Brain microvascular endothelial cell (primary cell): ENCODE results near the gene HECTD4.

ENCODE experiments used
- DNase-seq: peaks from one replicate; pipeline ENCODE4 v3.0.0-alpha.2; 2020
- H3K27ac ChIP-seq: fragments of 250-450 bp; sonication (Bioruptor Pico); 2 replicates; pipeline ENCODE4 v1.5.1; 2020; ENCODE audit warnings: mild to moderate bottlenecking, moderate library complexity
- H3K27me3 ChIP-seq: fragments of 250-450 bp; sonication (Bioruptor Pico); replicated peaks from 2 replicates; pipeline ENCODE4 v1.5.1; 2020; ENCODE audit warnings: mild to moderate bottlenecking
- H3K36me3 ChIP-seq: fragments of 250-450 bp; sonication (Bioruptor Pico); replicated peaks from 2 replicates; pipeline ENCODE4 v1.5.1; 2020; ENCODE audit warnings: mild to moderate bottlenecking
- H3K4me3 ChIP-seq: 2 replicates; pipeline ENCODE4 v1.5.1; 2011; ENCODE audit warnings: low read depth, mild to moderate bottlenecking, control low read depth, low read length, moderate library complexity
- in situ Hi-C: cut with HindIII; loops from 2 replicates; pipeline ENCODE4 v1.10.0; 2017; ENCODE audit warnings: low sequenced_read_pairs, low pct_ligation_motif_present
- TF ChIP-seq, protein P1 (sequence below): IDR thresholded peaks from 2 replicates; pipeline ENCODE4 v1.5.1; 2011; ENCODE audit warnings: low read depth, mild to moderate bottlenecking, moderate library complexity, low read length, control low read depth, inconsistent platforms; ENCODE audit errors: missing control alignments

The HECTD4 gene

DNA sequence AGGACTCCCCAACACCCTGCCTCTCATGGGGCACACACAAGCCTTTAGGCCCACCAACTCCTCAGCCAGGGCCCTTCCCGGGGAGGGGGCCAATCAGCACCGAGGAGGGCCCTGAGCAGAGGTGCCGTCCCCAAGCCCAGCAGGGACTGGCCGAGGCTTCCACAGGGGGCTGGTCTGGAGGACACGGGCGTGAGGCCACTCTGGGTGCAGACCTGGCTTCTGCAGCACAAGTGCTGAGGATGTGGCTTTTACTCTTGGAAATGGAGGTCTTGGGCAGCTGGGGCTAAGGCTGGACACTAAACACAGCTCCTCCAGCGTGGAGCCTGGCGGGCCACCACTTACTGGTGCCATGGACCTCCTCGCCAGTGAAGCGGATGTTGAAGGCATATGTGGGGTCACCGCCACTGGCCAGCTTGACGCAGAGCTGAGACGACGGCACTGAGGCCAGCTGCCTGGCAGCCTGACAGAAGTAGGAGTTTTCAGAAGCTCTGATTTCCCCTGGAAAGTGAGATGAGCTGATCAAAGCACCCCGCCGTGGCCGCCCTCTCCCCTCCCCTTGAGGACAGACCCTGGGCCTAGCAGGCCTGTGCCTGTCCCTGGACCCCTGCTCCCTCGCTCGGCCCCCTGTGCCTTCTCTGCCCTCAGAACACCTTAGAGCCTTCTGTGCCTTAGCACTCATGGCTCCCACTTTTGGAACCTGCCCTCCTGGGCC is 212.9 kb downstream of the HECTD4 start:
- Histone ChIP-seq H3K27me3 (no peaks in the 10 kb centered on the region), H3K27ac (no peak overlapping the region), H3K36me3 (peaks cover 10% of the 10 kb centered on the region), H3K4me3 (no peak overlapping the region)
- in situ Hi-C loops, result no loop called here
- TF ChIP-seq, protein P1, sequence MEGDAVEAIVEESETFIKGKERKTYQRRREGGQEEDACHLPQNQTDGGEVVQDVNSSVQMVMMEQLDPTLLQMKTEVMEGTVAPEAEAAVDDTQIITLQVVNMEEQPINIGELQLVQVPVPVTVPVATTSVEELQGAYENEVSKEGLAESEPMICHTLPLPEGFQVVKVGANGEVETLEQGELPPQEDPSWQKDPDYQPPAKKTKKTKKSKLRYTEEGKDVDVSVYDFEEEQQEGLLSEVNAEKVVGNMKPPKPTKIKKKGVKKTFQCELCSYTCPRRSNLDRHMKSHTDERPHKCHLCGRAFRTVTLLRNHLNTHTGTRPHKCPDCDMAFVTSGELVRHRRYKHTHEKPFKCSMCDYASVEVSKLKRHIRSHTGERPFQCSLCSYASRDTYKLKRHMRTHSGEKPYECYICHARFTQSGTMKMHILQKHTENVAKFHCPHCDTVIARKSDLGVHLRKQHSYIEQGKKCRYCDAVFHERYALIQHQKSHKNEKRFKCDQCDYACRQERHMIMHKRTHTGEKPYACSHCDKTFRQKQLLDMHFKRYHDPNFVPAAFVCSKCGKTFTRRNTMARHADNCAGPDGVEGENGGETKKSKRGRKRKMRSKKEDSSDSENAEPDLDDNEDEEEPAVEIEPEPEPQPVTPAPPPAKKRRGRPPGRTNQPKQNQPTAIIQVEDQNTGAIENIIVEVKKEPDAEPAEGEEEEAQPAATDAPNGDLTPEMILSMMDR, result no peak
- DNase-seq, result no peak

DNA sequence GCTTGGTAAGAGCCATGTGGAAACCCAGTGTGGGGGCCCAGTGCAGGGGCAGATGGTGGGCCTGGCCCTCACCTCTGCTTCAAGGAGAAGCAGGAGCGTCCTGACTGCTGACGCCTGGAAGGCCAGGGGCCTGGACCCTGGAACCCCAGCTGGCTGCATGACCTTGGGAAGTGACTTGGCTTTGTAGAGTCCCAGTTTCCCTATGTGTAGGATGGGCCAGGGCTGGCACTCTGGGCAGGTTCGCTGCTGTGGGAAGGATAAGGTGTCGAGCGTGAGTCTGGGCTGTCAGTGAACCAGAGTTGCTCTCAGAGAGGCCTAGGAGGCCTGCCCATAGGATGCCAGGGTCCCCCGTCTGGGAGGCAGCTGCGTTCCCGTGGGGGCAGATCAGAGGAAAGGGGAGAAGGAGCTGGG is 213.7 kb downstream of the HECTD4 start:
- Histone ChIP-seq H3K36me3 (peaks cover 10% of the 10 kb centered on the region), H3K27me3 (no peaks in the 10 kb centered on the region), H3K4me3 (no peak overlapping the region), H3K27ac (no peak overlapping the region)
- in situ Hi-C loops, result no loop called here
- DNase-seq, result no peak
- TF ChIP-seq, protein P1, result no peak

DNA sequence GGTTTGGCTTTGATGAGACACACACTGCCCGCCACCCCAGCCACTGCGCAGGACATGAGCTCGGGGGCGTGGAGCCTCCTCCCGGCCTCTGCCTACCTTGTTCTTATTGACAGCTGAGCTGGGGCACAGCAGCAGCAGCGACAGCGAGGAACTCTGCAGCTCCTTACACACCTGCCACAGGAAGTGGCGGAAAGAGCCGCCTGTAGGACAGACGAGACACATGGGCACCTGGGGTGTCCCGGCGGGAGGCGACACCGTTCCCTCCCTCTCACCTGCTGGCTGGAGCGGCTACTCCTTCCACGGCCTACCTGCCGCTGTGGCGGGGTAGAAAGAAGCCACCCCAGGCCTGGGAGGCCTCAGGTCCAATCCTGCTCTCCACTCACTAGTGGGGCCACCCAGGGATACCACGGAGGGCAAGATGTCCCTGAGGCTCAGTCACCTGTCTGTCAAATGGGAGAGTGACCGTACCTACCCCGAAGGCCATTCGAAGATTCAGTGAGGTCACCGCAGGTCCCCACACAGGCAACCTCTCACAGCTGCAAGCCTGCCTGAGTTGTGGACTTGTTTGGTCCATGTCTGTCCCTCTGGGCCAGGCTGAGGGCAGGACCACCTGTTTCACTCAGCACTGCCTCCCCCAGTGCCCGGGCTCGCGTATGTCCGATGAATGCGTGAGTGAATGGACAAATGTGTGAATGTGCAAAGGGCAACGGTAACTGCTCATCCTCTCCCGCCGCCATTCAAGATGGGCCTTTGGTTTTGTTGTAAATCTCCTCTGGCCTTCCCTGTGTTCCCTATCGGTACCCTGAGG is 214.3 kb downstream of the HECTD4 start:
- no peak overlapping the region for H3K4me3 ChIP-seq
- H3K27me3 ChIP-seq, result no peaks in the 10 kb centered on the region
- no peak overlapping the region for H3K27ac ChIP-seq
- TF ChIP-seq, protein P1, result no peak
- DNase-seq, result no peak
- in situ Hi-C loops, result no loop called here
- H3K36me3 ChIP-seq, result peaks cover 10% of the 10 kb centered on the region

DNA sequence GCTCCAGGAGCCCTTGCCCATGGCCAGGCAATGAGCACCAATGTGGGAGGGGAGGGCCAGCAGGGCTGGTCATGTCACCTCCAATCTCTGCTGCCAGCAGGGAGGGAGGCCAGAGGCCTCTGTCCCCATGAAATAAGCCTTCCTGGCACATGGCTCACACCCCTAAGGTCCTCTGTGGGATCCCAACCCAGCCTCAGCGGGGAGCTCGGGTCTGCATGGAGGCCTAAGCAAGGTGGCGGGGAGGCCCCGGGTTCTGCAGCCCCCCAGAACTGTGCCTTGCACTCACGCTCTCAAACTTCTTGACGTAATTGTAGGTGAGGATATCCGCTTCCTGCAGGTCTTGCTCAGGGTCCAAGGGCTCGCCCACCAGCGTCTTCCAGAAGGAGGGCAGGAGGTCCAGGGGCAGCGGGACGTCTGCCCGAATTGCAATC is 215.2 kb downstream of the HECTD4 start:
- H3K27ac ChIP-seq, result no peak overlapping the region
- no peaks in the 10 kb centered on the region for H3K27me3 ChIP-seq
- H3K36me3 ChIP-seq, result peaks cover 6% of the 10 kb centered on the region
- TF ChIP-seq, protein P1, result no peak
- in situ Hi-C loops, result no loop called here
- DNase-seq, result no peak
- no peak overlapping the region for H3K4me3 ChIP-seq

DNA sequence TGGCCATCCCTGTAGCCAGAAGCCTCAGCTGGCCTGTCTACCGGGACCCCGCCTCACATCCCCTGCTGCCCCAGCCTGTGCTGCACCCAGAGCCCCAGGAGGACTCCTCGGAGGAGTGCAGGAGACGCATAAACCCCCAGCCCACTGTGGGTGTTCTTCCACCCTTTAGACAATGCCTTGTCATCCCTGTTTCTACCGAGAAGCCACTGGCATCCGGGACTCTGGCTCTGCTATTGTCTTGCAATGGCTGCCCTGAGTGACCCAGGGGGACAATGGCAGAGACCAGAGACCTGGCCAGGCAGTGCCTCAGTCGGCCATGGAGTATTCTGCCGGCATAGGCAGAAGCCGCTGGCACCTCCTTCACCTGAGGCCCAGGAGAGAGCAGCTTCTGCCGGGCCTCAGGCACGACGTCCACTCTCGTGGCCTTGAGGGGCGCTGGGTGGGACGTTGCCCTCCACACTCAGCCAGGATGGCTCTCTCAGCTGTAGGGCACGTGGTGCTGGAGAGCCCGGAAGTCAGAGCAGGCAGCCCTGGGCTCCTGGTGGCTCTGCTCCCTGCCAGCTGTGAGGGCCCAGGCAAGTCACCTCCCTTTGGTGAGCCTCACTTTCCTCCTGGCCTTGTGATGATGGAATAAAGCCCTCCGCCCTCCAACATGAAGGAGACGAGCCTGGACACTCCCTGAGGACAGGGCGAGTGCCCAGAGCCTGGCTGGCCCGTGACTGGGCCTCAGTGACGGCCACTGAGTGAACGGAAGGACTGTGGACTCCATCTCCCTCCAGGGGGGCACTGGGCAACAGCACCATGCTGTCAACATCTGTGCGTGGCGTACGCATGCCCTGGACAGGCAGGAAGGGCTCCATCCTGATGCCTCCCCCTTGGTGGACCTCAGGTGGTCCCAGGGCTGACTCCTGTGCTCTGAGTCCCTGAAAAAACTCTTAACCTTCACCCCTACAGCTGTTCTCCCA is 215.9 kb downstream of the HECTD4 start:
- TF ChIP-seq, protein P1, result no peak
- DNase-seq, result no peak
- H3K36me3 ChIP-seq, result peaks cover 5% of the 10 kb centered on the region
- in situ Hi-C loops, result no loop called here
- no peak overlapping the region for H3K27ac ChIP-seq
- no peak overlapping the region for H3K4me3 ChIP-seq
- H3K27me3 ChIP-seq, result no peaks in the 10 kb centered on the region
